NCI-H128 (cell line): ENCODE measurements around the gene CFAP299.

ENCODE experiments used
- DNase-seq: peaks from one replicate; lab custom pipeline; 2025; ENCODE audit not compliant: unreplicated experiment; lab: John Stamatoyannopoulos, UW

The CFAP299 gene

GRCh38 chr4:80911458-80911857, 575.9 kb downstream of the CFAP299 start:
- DNase-seq: no peak

- DNase-seq: no peak
These were observed 576.8 kb downstream of the CFAP299 start for GRCh38 chr4:80912350-80912749.

- no peak for DNase-seq
These were observed 577.9 kb downstream of the CFAP299 start for GRCh38 chr4:80913381-80913780.

GRCh38 chr4:80916770-80917169, 581.2 kb downstream of the CFAP299 start:
- no peak for DNase-seq

GRCh38 chr4:80918004-80918403, 582.5 kb downstream of the CFAP299 start:
- no peak for DNase-seq

GRCh38 chr4:80921441-80921840, 585.9 kb downstream of the CFAP299 start:
- DNase-seq: no peak

GRCh38 chr4:80922941-80923340, 587.4 kb downstream of the CFAP299 start:
- DNase-seq: no peak

- no peak for DNase-seq
These were observed 589.8 kb downstream of the CFAP299 start for GRCh38 chr4:80925293-80925692.

- no peak for DNase-seq
These were observed 590.9 kb downstream of the CFAP299 start for GRCh38 chr4:80926446-80926845.

- no peak for DNase-seq
These were observed 591.4 kb downstream of the CFAP299 start for GRCh38 chr4:80926891-80927290.

GRCh38 chr4:80927420-80927819, 591.9 kb downstream of the CFAP299 start:
- DNase-seq: no peak

GRCh38 chr4:80931631-80932081, 596.1 kb downstream of the CFAP299 start:
- DNase-seq: no peak

- DNase-seq: no peak
These were observed 612.6 kb downstream of the CFAP299 start for GRCh38 chr4:80948141-80948540.

GRCh38 chr4:80948995-80949394, 613.5 kb downstream of the CFAP299 start:
- DNase-seq: no peak

GRCh38 chr4:80956421-80956820, 620.9 kb downstream of the CFAP299 start:
- no peak for DNase-seq

- DNase-seq: no peak
These were observed 627.5 kb downstream of the CFAP299 start for GRCh38 chr4:80963051-80963450.

- no peak for DNase-seq
These were observed 631.8 kb downstream of the CFAP299 start for GRCh38 chr4:80967346-80967745.

- no peak for DNase-seq
These were observed 644.7 kb downstream of the CFAP299 start for GRCh38 chr4:80980239-80980638.

GRCh38 chr4:80986011-80986410, 650.5 kb downstream of the CFAP299 start:
- no peak for DNase-seq

GRCh38 chr4:80989921-80990544, 654.5 kb downstream of the CFAP299 start:
- peak; percentile 4 for DNase-seq

- DNase-seq: no peak
These were observed 655.3 kb downstream of the CFAP299 start for GRCh38 chr4:80990851-80991250.

- no peak for DNase-seq
These were observed 664.4 kb downstream of the CFAP299 start for GRCh38 chr4:80999943-81000342.

GRCh38 chr4:81003597-81004111, 668.1 kb downstream of the CFAP299 start:
- no peak for DNase-seq
